HG03460 (cell line): ENCODE data around the gene ZNF44.

ENCODE experiments used
- ATAC-seq: cut with Tn5 transposase; IDR thresholded peaks from one replicate; pipeline ENCODE4 v1.9.1; 2021; ENCODE audit not compliant: unreplicated experiment

Gene ZNF44

DNA sequence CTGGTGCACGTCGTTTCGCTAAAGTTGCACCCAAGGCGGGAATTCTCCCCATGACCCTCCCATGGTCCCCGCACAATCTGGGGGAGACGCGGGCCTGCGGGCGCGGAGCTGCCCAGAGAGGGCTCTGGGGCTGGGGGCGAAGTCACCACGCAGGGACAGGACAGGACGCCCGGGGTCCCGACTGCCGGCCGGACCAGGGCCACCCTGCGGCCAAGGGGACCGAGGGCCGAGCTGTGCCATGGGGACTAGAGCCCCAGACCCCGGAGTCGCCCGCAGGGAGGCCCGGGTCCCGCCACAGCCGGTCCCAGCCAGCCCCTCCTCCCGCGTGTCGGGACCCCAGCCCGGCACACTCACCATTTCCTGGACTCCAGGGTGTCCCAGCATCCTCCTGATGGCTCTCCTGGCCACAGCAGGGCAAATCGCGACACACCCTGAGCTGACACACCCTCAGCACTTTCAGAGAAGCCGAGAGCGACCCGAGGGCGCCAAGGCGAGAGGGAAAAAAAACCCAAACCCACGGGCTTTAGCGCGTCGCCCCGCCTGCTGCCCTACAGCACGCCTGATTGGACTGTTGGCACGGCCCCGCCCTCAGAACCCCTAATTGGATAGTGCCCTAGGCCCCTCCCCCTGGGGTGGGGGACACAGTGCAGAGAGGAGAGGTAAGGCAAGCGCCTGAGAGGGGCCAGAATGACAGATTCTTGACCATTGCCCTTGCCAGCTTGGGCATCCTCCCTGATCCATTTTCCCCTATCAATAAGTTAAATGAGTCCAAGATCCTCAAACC lies 28.6 kb downstream of the ZNF44 start:
- no peak for ATAC-seq

DNA sequence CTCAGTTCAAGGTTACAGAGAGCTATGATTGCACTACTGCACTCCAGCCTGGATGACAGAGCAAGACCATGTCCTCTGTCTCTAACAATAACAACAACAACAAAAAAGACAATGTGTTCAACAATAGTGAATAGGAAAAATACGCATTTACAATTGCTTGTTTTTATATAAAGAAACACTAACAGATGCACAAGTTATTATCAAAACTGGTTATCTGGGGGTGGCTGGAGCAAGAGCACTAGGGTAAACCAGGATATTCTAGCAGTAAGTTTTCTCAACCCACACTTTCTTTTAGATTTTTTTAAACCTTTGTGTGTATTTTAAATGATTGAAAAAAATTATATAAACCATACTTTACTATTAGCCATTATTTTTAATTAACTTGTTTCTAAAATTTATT lies 33.1 kb downstream of the ZNF44 start:
- no peak for ATAC-seq

DNA sequence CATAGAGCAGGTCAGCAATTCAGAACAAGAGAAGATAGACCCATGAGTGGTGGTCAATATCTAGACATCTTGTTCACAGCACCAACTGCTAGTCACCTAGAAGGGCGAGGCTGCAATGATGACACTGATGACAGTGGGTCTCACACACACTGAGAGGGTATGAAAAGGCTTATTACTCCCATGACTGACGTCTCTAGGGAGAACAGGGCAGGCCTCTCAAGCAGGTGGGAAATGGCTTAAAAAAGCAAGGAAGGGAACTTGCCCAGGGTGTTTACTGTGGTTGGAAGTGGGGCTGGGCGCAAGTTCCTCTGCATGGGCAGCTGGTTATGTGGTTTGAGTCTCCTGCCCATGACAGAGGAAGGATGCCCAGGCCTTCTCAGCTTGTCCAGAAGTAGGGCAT lies 33.8 kb downstream of the ZNF44 start:
- ATAC-seq = no peak

DNA sequence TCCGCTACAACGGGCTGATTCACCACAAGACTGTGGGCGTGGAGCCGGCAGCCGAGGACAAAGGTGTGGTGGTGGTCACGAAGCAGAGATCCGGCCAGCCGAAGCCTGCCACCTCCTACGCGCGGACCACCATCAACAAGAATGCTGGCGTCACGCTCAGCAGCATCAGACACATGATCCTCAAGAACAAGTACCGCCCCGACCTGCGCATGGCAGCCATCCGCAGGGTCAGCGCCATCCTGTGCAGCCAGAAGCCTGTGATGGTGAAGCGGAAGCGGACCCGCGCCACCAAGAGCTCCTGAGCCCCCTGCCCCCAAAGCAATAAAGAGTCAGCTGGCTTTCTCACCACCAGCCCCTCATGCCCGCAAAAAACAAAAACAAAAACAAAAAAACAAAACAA lies 34.4 kb downstream of the ZNF44 start:
- no peak for ATAC-seq

DNA sequence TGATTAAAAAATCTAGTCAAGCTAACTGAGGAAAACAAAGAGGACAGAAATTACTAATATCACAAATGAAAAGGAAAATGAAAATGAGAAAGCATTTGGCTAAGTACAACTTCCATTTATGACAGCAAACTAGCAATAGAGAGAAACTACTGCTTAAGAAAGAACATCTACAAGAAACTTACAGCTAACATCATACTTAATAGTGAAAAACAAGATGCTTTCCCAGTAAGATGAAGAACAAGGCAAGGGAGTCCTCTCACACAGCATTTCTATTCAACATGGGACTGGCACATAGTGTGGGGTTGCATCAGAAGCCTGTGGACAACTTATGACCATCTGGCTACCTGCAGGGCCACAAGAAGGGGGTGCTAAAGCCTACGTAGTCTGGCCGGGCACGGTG lies 39.3 kb downstream of the ZNF44 start:
- no peak for ATAC-seq

DNA sequence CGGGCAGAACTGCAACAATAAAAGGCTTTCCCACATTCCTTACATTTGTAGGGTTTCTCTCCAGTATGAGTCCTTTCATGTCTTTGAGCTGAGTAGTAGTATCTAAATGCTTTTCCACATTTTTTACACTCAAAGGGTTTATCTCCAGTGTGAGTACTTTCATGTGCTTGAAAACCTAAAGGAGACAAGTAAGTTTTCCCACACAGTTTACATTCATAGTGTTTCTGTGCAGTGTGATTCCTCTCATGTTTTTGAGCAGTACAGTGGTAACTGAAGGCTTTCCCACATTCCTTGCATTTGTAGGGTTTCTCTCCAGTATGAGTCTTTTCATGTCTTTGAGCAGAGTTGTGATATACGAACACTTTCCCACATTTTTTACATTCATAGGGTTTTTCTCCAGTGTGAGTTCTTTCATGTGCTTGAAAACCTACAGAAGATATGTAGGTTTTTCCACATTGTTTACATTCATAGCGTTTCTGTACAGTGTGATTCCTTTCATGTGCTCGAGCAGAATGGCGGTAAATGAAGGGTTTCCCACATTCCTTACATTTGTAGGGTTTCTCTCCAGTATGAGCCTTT lies 47.0 kb downstream of the ZNF44 start:
- ATAC-seq = no peak

DNA sequence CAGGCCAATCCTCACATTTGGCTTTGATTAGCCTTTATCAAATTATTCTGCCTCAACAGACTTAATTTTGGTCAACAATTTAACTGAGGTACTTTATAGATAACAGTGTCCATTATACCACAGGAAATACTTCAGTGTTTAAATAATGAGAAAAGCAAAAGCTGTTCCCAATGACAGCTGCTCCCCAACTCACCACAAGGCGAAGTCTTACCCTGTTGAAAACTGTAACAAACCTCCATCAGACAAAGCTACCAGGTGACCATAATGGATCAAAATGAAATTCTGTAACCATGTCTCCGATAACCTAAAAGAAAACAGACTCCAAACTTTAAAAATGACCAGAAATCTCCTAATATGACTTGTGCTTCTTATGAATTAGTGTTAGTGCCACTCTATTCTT lies 50.3 kb downstream of the ZNF44 start:
- no peak for ATAC-seq

DNA sequence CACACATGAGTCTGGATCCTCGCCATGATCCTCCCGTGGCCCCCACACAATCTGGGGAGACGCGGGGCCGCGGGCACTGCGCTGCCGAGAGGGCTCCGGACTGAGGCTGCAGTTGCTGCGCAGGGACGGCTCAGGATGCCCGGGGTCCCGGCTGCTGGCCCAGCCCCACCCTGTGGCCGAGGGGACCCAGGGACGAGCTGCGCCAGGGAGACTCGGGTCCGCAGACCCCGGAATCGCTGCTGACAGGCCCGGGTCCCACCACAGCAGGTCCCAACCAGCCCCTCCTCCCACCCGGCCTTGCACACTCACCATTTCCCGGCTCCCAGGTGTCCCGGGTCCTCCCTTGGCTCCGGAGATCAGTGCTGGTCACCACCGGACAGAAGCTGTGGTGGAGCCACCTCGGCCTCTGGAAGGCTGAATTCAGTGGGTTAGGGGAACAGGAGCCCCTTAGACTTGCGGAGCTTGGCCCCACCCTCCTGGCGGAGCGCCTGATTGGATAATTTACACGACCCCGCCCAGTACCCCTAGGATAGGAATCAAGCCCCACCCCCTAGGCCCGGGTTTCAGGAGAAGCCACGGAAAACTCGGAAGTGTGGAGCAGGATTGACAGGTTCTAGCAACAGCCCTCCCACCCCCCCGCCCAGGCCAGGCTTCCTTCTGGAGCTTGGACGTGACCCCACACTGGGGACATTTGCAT lies 57.4 kb downstream of the ZNF44 start:
- no peak for ATAC-seq

DNA sequence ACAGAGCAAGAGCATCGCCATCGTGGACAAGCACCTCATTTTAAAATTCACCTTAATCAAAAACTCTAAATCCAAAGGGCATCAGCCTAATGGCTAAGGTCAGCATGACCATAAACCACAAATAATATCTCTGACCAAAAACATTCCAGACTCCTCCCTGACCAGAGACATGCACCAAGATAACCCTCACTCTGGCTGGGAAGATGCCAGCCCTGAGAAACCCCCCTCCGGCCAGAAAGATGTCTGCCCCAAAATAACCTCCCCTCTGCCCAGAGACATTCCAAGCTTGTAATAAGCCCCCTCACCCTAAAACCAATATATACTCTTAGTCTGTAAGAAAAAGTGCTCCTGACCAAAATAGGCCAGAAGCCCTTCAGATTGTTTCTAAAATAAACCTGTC lies 61.7 kb downstream of the ZNF44 start:
- no peak for ATAC-seq

DNA sequence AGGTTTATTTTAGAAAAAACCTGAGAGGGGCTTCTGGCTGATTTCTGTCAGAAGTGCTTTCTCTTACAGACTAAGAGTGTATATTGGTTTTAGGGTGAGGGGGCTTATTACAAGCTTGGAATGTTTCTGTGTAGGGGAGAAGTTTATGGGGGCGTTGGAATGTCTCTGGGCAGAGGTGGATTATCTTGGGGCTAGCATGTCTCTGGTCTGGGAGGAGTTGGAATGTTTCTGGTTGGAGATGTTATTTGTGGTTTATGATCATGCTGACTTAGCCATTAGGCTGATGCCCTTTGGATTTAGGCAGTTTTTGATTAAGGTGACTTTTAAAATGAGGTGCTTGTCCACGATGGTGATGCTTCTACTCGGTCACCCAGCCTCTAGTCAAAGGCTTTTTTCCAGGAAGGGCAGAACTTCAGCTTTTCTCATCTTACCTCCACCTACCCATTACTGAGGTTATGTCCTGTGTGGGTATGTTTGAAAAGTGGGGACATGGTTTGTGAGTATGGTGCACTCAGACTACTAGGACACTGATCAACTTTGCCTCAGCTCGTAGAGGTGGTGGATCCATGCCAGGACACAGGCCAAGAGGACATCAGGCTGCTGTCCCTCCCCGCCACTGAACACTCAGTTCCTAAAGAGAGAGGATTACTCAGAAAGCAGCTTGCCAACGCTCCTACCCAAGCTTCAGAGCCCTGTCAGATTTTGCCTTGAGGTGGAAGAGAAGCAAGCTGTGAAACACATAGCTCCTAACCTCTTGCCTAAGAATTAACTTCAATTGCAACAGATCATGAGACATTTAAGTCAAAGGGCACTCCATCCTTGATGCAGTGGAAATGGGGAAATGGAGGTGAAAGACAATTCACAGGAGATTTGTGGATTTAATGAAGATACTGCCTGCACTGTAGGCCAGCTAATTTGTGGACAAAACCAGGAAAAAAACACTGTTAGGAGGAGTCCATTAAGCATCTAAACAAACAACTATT lies 63.6 kb downstream of the ZNF44 start:
- ATAC-seq = no peak

DNA sequence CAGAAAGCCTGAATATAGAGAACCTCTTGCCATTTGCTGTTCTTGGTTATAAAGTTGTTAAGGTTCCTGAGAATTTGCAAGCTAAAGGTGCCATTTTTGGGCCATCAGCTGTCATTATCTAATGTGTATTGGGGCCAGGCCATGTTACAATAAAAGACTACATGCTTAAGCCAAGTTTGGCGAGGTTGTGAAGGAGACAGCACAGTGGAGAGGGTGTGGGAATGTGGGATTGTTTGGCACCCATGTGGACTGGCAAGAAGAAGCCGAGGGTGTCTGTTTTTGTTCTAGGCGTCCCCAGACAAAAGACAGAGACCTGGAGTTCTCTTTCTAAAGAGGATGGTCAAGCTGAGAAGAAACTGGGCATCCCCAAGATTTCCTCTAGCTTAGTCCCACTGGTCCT lies 64.7 kb downstream of the ZNF44 start:
- ATAC-seq = no peak

DNA sequence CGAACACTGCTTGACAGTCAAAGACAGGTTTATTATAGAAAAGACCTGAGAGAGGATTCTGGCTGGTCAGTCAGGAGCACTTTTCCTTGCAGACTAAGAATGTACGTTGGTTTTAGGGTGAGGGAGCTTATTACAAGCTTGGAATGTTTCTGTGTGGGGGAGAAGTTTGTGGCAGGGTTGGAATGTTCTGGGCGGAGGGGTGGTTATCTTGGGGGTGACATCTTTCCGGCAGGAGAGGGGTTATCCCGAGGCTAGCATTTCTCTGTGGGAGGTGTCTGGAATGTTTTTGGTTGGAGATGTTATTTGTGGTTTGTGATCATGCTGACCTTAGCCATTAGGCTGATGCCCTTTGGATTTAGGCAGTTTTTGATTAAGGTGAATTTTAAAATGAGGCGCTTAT lies 70.0 kb downstream of the ZNF44 start:
- ATAC-seq = no peak

DNA sequence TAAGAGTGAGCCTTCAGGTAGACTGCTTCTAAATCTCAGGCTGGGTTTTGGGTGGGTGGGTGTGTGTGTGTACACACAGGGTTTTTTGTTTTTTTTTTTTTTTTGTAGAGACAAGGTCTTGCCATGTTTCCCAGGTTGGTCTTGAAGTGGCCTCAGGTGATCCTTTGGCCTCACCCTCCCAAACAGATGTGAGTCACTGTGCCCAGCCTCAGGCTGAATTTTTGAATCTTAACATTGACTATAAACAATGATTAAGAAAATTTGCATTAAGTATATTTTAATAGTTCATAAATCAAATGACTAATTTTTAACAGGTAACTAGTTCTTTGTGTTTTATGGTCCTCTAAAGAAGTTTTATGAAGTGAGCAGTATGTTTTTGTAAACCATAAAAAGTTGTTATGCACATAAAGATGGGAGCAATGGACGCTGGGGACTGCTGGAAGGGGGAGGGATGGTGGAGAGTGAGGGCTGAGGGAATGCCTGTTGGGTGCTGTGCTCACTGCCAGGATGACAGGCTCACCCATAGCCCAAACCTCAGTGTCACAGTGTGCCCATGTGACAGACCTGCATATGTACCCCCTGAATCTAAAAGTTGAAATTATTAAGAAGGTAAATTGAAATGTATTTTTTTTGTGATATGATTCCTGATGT lies 71.6 kb downstream of the ZNF44 start:
- no peak for ATAC-seq
